IMR-90 (cell line): ENCODE data around the gene RAP1GAP2.

Experiments
- CEBPB ChIP-seq: IDR thresholded peaks from 2 replicates; pipeline ENCODE4 v1.6.1; 2012; ENCODE audit warnings: low read depth, low read length, improper control_type of control experiment
- FOS ChIP-seq: fragments of 150-350 bp; IDR thresholded peaks from 2 replicates; pipeline ENCODE4 v1.6.1; 2016; ENCODE audit warnings: low read depth, low read length
- POLR2A ChIP-seq: IDR thresholded peaks from 2 replicates; pipeline ENCODE4 v1.6.1; 2012; ENCODE audit warnings: mild to moderate bottlenecking, low read depth, low read length
- RAD21 ChIP-seq: IDR thresholded peaks from 2 replicates; pipeline ENCODE4 v1.6.1; 2012; ENCODE audit warnings: low read length, improper control_type of control experiment
- TF ChIP-seq, protein P1 (sequence below): conservative IDR thresholded peaks from 2 replicates; pipeline ENCODE4 v1.5.1; 2012; ENCODE audit warnings: mild to moderate bottlenecking, low read depth, low read length, improper control_type of control experiment

DNA sequence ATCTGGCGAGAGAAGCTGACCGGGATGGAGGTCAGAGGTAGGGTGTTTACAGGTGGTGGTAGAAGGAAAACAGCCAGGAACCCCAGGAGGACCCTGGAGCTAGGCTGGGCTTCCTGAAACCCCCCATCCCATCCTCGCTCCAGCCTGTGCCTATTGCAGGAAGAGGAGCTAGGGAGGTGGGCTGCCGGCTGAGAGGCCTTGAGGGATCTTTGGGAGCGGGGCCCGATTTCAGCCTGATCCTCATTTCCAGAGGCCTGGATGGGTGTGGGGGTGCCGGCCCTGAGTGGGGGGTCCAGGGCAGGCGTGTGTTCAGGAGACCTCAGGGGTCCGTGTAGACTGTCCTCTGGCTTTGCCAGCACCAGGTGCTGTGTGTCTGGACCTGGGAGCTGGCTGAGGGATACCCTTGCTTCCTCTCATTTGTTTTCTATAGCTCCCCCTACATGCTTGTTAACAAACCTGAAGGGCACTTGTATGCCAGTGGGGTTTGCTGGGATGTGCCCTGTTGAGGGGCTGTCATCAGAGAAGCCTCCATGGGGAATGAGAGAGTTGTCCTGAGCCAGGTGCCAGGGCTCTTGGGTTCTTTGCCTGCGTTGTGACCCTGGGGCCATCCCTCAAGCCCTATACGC, 18.9 kb upstream of the RAP1GAP2 start:
- TF ChIP-seq, protein P1, sequence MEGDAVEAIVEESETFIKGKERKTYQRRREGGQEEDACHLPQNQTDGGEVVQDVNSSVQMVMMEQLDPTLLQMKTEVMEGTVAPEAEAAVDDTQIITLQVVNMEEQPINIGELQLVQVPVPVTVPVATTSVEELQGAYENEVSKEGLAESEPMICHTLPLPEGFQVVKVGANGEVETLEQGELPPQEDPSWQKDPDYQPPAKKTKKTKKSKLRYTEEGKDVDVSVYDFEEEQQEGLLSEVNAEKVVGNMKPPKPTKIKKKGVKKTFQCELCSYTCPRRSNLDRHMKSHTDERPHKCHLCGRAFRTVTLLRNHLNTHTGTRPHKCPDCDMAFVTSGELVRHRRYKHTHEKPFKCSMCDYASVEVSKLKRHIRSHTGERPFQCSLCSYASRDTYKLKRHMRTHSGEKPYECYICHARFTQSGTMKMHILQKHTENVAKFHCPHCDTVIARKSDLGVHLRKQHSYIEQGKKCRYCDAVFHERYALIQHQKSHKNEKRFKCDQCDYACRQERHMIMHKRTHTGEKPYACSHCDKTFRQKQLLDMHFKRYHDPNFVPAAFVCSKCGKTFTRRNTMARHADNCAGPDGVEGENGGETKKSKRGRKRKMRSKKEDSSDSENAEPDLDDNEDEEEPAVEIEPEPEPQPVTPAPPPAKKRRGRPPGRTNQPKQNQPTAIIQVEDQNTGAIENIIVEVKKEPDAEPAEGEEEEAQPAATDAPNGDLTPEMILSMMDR, result no peak
- TF ChIP-seq FOS (no peak), POLR2A (no peak), CEBPB (no peak), RAD21 (no peak)
